Liver (tissue), 3 donors: ENCODE measurements around the gene SEMA4C.

Experiments used
- EGR1 ChIP-seq, 2 donors: IDR thresholded peaks; 2 replicates each; pipeline ENCODE4 v1.6.1; 2016 to 2018; ENCODE audit warnings: antibody characterized with exemption in 2 of 2, low read depth in 2 of 2
- GABPA ChIP-seq, 2 donors: IDR thresholded peaks in 1 of 2; conservative IDR thresholded peaks in 1 of 2; 2 replicates each; pipeline ENCODE4 v1.6.1; 2016; ENCODE audit warnings: antibody characterized with exemption in 2 of 2, mild to moderate bottlenecking in 1 of 2, moderate library complexity in 1 of 2
- HNF4G ChIP-seq: IDR thresholded peaks from 2 replicates; pipeline ENCODE4 v1.6.1; 2016; ENCODE audit warnings: antibody characterized with exemption
- JUND ChIP-seq, 2 donors: IDR thresholded peaks; 2 replicates each; pipeline ENCODE4 v1.6.1; 2016; ENCODE audit warnings: antibody characterized with exemption in 2 of 2
- NR2F2 ChIP-seq: IDR thresholded peaks from 2 replicates; pipeline ENCODE4 v1.6.1; 2016; ENCODE audit warnings: antibody characterized with exemption
- RAD21 ChIP-seq, 2 donors: IDR thresholded peaks; 2 replicates each; pipeline ENCODE4 v1.6.1; 2016; ENCODE audit warnings: antibody characterized with exemption in 2 of 2, mild to moderate bottlenecking in 2 of 2
- RXRA ChIP-seq, 2 donors: IDR thresholded peaks; 2 replicates each; pipeline ENCODE4 v1.6.1; 2017 to 2018; ENCODE audit warnings: antibody characterized with exemption in 2 of 2, mild to moderate bottlenecking in 1 of 2
- TAF1 ChIP-seq: conservative IDR thresholded peaks from 2 replicates; pipeline ENCODE4 v1.6.1; 2016; ENCODE audit warnings: antibody characterized with exemption, mild to moderate bottlenecking
- YY1 ChIP-seq: IDR thresholded peaks from 2 replicates; pipeline ENCODE4 v1.6.1; 2016; ENCODE audit warnings: antibody characterized with exemption, mild to moderate bottlenecking
- TF ChIP-seq, protein P1 (sequence below): IDR thresholded peaks from 2 replicates; pipeline ENCODE4 v1.6.1; 2016; ENCODE audit warnings: antibody characterized with exemption, mild to moderate bottlenecking
- TF ChIP-seq, protein P2 (sequence below): fragments of 150-350 bp; IDR thresholded peaks from 2 replicates; pipeline ENCODE4 v1.5.1; 2017; ENCODE audit warnings: improper control_type of control experiment, low read depth, low read length; ENCODE audit not compliant: missing input control
- TF ChIP-seq, protein P3 (sequence below): IDR thresholded peaks from 2 replicates; pipeline ENCODE4 v1.6.1; 2016; ENCODE audit warnings: antibody characterized with exemption
- TF ChIP-seq, protein P4 (sequence below): IDR thresholded peaks from 2 replicates; pipeline ENCODE4 v1.6.1; 2016; ENCODE audit warnings: antibody characterized with exemption
- TF ChIP-seq, protein P5 (sequence below): IDR thresholded peaks from 2 replicates; pipeline ENCODE4 v1.6.1; 2016; ENCODE audit warnings: antibody characterized with exemption
- donor health status: healthy.
- donor health status: healthy.

DNA sequence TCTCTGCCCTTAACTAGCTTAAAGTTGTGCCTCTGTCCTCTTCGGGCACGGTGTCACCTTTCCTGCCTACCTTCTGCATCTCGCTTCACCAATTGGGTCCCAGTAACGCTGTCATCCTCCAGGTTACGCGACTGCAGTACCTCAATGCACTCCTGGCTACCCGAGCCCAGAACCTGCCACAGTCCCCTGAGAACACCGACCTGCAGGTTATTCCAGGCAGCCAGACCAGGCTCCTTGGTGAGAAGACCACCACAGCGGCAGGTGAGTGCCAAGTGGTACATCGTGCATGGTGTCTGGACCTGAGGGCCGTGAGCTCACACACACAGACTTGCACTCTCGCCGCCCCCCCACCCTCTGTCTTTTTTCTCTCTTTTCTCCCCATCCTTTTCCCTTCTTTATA, 41.0 kb downstream of the SEMA4C start:
- TF ChIP-seq, protein P1, sequence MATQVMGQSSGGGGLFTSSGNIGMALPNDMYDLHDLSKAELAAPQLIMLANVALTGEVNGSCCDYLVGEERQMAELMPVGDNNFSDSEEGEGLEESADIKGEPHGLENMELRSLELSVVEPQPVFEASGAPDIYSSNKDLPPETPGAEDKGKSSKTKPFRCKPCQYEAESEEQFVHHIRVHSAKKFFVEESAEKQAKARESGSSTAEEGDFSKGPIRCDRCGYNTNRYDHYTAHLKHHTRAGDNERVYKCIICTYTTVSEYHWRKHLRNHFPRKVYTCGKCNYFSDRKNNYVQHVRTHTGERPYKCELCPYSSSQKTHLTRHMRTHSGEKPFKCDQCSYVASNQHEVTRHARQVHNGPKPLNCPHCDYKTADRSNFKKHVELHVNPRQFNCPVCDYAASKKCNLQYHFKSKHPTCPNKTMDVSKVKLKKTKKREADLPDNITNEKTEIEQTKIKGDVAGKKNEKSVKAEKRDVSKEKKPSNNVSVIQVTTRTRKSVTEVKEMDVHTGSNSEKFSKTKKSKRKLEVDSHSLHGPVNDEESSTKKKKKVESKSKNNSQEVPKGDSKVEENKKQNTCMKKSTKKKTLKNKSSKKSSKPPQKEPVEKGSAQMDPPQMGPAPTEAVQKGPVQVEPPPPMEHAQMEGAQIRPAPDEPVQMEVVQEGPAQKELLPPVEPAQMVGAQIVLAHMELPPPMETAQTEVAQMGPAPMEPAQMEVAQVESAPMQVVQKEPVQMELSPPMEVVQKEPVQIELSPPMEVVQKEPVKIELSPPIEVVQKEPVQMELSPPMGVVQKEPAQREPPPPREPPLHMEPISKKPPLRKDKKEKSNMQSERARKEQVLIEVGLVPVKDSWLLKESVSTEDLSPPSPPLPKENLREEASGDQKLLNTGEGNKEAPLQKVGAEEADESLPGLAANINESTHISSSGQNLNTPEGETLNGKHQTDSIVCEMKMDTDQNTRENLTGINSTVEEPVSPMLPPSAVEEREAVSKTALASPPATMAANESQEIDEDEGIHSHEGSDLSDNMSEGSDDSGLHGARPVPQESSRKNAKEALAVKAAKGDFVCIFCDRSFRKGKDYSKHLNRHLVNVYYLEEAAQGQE: no peak
- TF ChIP-seq, protein P2, sequence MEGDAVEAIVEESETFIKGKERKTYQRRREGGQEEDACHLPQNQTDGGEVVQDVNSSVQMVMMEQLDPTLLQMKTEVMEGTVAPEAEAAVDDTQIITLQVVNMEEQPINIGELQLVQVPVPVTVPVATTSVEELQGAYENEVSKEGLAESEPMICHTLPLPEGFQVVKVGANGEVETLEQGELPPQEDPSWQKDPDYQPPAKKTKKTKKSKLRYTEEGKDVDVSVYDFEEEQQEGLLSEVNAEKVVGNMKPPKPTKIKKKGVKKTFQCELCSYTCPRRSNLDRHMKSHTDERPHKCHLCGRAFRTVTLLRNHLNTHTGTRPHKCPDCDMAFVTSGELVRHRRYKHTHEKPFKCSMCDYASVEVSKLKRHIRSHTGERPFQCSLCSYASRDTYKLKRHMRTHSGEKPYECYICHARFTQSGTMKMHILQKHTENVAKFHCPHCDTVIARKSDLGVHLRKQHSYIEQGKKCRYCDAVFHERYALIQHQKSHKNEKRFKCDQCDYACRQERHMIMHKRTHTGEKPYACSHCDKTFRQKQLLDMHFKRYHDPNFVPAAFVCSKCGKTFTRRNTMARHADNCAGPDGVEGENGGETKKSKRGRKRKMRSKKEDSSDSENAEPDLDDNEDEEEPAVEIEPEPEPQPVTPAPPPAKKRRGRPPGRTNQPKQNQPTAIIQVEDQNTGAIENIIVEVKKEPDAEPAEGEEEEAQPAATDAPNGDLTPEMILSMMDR: no peak
- TF ChIP-seq TAF1 (no peak), RAD21 (IDR thresholded peaks at IDR 0.05) (no peak), YY1 (no peak), NR2F2 (no peak), JUND (IDR thresholded peaks at IDR 0.05) (no peak), EGR1 (IDR thresholded peaks at IDR 0.05; ENCODE audit: low read depth in 2 of 2) (no peak), GABPA (IDR thresholded peaks at IDR 0.05 in 1 of 2, conservative IDR thresholded peaks at IDR 0.05 in 1 of 2) (no peak), RXRA (IDR thresholded peaks at IDR 0.05) (no peak), HNF4G (no peak)
- TF ChIP-seq, protein P3, sequence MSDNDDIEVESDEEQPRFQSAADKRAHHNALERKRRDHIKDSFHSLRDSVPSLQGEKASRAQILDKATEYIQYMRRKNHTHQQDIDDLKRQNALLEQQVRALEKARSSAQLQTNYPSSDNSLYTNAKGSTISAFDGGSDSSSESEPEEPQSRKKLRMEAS: no peak
- TF ChIP-seq, protein P4, sequence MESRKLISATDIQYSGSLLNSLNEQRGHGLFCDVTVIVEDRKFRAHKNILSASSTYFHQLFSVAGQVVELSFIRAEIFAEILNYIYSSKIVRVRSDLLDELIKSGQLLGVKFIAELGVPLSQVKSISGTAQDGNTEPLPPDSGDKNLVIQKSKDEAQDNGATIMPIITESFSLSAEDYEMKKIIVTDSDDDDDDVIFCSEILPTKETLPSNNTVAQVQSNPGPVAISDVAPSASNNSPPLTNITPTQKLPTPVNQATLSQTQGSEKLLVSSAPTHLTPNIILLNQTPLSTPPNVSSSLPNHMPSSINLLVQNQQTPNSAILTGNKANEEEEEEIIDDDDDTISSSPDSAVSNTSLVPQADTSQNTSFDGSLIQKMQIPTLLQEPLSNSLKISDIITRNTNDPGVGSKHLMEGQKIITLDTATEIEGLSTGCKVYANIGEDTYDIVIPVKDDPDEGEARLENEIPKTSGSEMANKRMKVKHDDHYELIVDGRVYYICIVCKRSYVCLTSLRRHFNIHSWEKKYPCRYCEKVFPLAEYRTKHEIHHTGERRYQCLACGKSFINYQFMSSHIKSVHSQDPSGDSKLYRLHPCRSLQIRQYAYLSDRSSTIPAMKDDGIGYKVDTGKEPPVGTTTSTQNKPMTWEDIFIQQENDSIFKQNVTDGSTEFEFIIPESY: no peak
- TF ChIP-seq, protein P5, sequence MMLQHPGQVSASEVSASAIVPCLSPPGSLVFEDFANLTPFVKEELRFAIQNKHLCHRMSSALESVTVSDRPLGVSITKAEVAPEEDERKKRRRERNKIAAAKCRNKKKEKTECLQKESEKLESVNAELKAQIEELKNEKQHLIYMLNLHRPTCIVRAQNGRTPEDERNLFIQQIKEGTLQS: no peak
